K562 (cell line): Measurements from ENCODE around the gene BHLHE23. TPM values are rescaled to one million over a fixed set of nuclear protein-coding genes. Genes with fewer than 3 reads are reported as not detected.

ENCODE experiments used
- ATAC-seq: fragments of 200-7000 bp; cut with Tn5 transposase; 3 replicates; pipeline ENCODE4 v1.9.1; 2020; ENCODE audit warnings: moderate library complexity
- BruUV-seq: library from RNA; stranded (reverse); fragments of 400-500 nt; replicated peaks from 2 replicates; lab custom pipeline; 2021; lab: Mats Ljungman, UMichigan
- CTCF ChIA-PET: fragments of 300-600 bp; formaldehyde crosslinking; extraction: SDS; loops from one replicate; lab custom pipeline; 2021; ENCODE audit warnings: low intra/inter-chr PET ratio; lab: Yijun Ruan, JAX
- POLR2A ChIA-PET: fragments of 300-600, 350-650 bp; sonication (Branson Sonifier 250); formaldehyde crosslinking; extraction: SDS; loops from one replicate; lab custom pipeline; 2021; ENCODE audit warnings: antibody characterized with exemption, inconsistent platforms; lab: Yijun Ruan, JAX
- DNase-seq, 4 experiments: peaks; one replicate each; pipeline versions ENCODE4 v3.0.0 to v3.0.0-alpha.2; 2011 to 2018; ENCODE audit warnings: low spot score in 3 of 4, mixed read lengths in 3 of 4; ENCODE audit errors: extremely low read depth in 1 of 4
- FAIRE-seq: peaks from 2 replicates; lab custom pipeline; 2011; peaks lifted over from hg19 to GRCh38; lab: Jason Lieb, UNC
- H2AFZ ChIP-seq: 2 replicates; pipeline ENCODE4 v1.6.0; 2011; ENCODE audit warnings: low read depth, low read length, control low read depth, inconsistent platforms
- H3K27ac ChIP-seq: fragments of 200-600 bp; 3 replicates; pipeline ENCODE4 v1.8.0; 2011; ENCODE audit warnings: low read depth, mild to moderate bottlenecking, control low read depth, inconsistent platforms, low read length, moderate library complexity, mixed read lengths; ENCODE audit errors: extremely low read depth
- H3K27me3 ChIP-seq, 2 experiments: fragments of 300-600 bp in 1 of 2; 2 replicates in 1 of 2; 3 replicates in 1 of 2; pipeline versions ENCODE4 v1.6.0 to v1.8.0; 2011; ENCODE audit warnings: inconsistent platforms in 2 of 2, low read length in 2 of 2, mild to moderate bottlenecking in 1 of 2, mixed read lengths in 1 of 2, moderate library complexity in 1 of 2; ENCODE audit not compliant: control insufficient read depth in 2 of 2, insufficient read depth in 2 of 2
- H3K36me3 ChIP-seq: fragments of 300-600 bp; 3 replicates; pipeline ENCODE4 v1.8.0; 2011; ENCODE audit warnings: mild to moderate bottlenecking, low read length, inconsistent platforms; ENCODE audit not compliant: control insufficient read depth, insufficient read depth
- H3K4me1 ChIP-seq, 2 experiments: fragments of 200-600 bp in 1 of 2; replicated peaks in 1 of 2; 2 replicates in 1 of 2; 3 replicates in 1 of 2; pipeline versions ENCODE4 v1.5.1 to v1.8.0; 2011; ENCODE audit warnings: inconsistent platforms in 2 of 2, low read length in 2 of 2, mild to moderate bottlenecking in 1 of 2, mixed read lengths in 1 of 2, moderate library complexity in 1 of 2; ENCODE audit not compliant: control insufficient read depth in 2 of 2, insufficient read depth in 2 of 2
- H3K4me2 ChIP-seq: 2 replicates; pipeline ENCODE4 v1.6.1; 2011; ENCODE audit warnings: low read length, control low read depth, inconsistent platforms, mixed read lengths; ENCODE audit not compliant: insufficient read depth
- H3K4me3 ChIP-seq: fragments of 200-600 bp; sonication (generic), shearing (Covaris generic); 2 replicates; pipeline ENCODE4 v1.5.1; 2016; ENCODE audit warnings: control low read depth, inconsistent platforms
- H3K79me2 ChIP-seq: fragments of 200-600 bp; 3 replicates; pipeline ENCODE4 v1.8.0; 2011; ENCODE audit warnings: low read length, inconsistent platforms; ENCODE audit not compliant: control insufficient read depth, insufficient read depth
- H3K9ac ChIP-seq, 2 experiments: 2 replicates each; pipeline versions ENCODE4 v1.6.0 to v1.6.1; 2011; ENCODE audit warnings: low read depth in 2 of 2, low read length in 2 of 2, control low read depth in 1 of 2, inconsistent platforms in 1 of 2, mild to moderate bottlenecking in 1 of 2, mixed read lengths in 1 of 2; ENCODE audit not compliant: insufficient read depth in 1 of 2
- H3K9me1 ChIP-seq: one replicate; pipeline ENCODE4 v1.6.0; 2011; ENCODE audit warnings: inconsistent platforms, mild to moderate bottlenecking, low read length, moderate library complexity; ENCODE audit not compliant: control insufficient read depth, insufficient read depth
- H3K9me3 ChIP-seq: replicated peaks from 2 replicates; pipeline ENCODE4 v1.5.1; 2011; ENCODE audit warnings: low read depth, low read length, inconsistent platforms; ENCODE audit not compliant: control insufficient read depth, insufficient read depth
- H4K20me1 ChIP-seq: replicated peaks from 2 replicates; pipeline ENCODE4 v1.6.1; 2011; ENCODE audit warnings: low read length, inconsistent platforms, mixed read lengths; ENCODE audit not compliant: control insufficient read depth, insufficient read depth
- ETV1 ChIP-seq: fragments of 450-650 bp; conservative IDR thresholded peaks from 2 replicates; pipeline ENCODE4 v1.6.1; 2016; ENCODE audit warnings: missing genetic modification characterization, control low read depth, low read depth, missing compliant biosample characterization
- FOSL1 ChIP-seq: fragments of 200-800 bp; sonication (Bioruptor generic); conservative IDR thresholded peaks from 2 replicates; pipeline ENCODE4 v1.6.1; 2016; ENCODE audit warnings: missing genetic modification characterization, missing compliant biosample characterization
- FOXA1 ChIP-seq: fragments of 450-650 bp; IDR thresholded peaks from 2 replicates; pipeline ENCODE4 v1.6.1; 2016; ENCODE audit warnings: mild to moderate bottlenecking, borderline replicate concordance
- GABPA ChIP-seq: fragments of 200-800 bp; sonication (Bioruptor generic); conservative IDR thresholded peaks from 2 replicates; pipeline ENCODE4 v1.6.1; 2016; ENCODE audit warnings: low read depth, missing genetic modification characterization, missing compliant biosample characterization
- SAFB ChIP-seq: fragments of 200-400 bp; formaldehyde crosslinking; IDR thresholded peaks from 2 replicates; pipeline ENCODE4 v1.6.1; 2017; ENCODE audit warnings: low read depth, low read length, borderline replicate concordance
- ZNF282 ChIP-seq: sonication (generic); formaldehyde crosslinking; IDR thresholded peaks from 2 replicates; pipeline ENCODE4 v1.8.1; 2023; ENCODE audit warnings: missing genetic modification reagents
- WGBS: fragments of 100-300 bp; shearing (Covaris generic); methylation state at CpG from one replicate; pipeline ENCODE4 v1.1.6; 2016; ENCODE audit warnings: low coverage, mixed read lengths; ENCODE audit not compliant: insufficient coverage; ENCODE audit errors: missing lambda C conversion rate; 5-methylcytosine and 5-hydroxymethylcytosine counted together
- in situ Hi-C: fragments of 300-500 bp; cut with MboI; formaldehyde crosslinking; loops from 4 replicates; pipeline ENCODE4 v1.15.0; 2018; ENCODE audit warnings: inconsistent platforms, mixed read lengths
- intact Hi-C: fragments of 100-400 bp; cut with micrococcal nuclease; formaldehyde crosslinking; loops from 2 replicates; pipeline ENCODE4 v1.14.2; 2022
- polyA plus RNA-seq, 8 experiments: library from polyadenylated mRNA; depleted of rRNA in 4 of 8; stranded (reverse) in 5 of 8; unstranded in 3 of 8; fragments of >200 nt; fragmentation: Nextera tagmentation in 2 of 8; fragmentation: Illumina TruSeq in 1 of 8; extraction: Ambion mirVana in 2 of 8; extraction: Trizol in 1 of 8; gene quantifications; 2 replicates each; pipeline versions ENCODE4 v1.2.1 to v1.2.3, GENCODE V29; 2011 to 2014; ENCODE audit warnings: inconsistent platforms in 1 of 8, missing spikeins in 1 of 8
- total RNA-seq, 7 experiments: library from RNA; depleted of rRNA in 6 of 7; stranded (reverse); fragments of >200 nt in 6 of 7; fragmentation: Illumina TruSeq in 2 of 7; extraction: Trizol in 2 of 7; gene quantifications; 2 replicates each; pipeline versions ENCODE4 v1.2.1 to v1.2.3, GENCODE V29; 2011 to 2021; ENCODE audit warnings: low replicate concordance in 1 of 7
- TF ChIP-seq, protein P1 (sequence below): sonication (generic); formaldehyde crosslinking; IDR thresholded peaks from 2 replicates; pipeline ENCODE4 v1.8.0; 2022; ENCODE audit warnings: missing genetic modification reagents, mild to moderate bottlenecking, moderate library complexity, borderline replicate concordance
- TF ChIP-seq, protein P2 (sequence below), 3 experiments: IDR thresholded peaks in 2 of 3; conservative IDR thresholded peaks in 1 of 3; 2 replicates each; pipeline ENCODE4 v1.5.1; 2011 to 2012; ENCODE audit warnings: low read length in 3 of 3, mild to moderate bottlenecking in 3 of 3, control low read depth in 2 of 3, improper control_type of control experiment in 1 of 3, inconsistent platforms in 1 of 3, low read depth in 1 of 3, mixed read lengths in 1 of 3, moderate library complexity in 1 of 3; ENCODE audit not compliant: insufficient read depth in 2 of 3
- TF ChIP-seq, protein P3 (sequence below): IDR thresholded peaks from 2 replicates; pipeline ENCODE4 v1.6.1; 2011; ENCODE audit warnings: borderline replicate concordance, low read depth, mild to moderate bottlenecking, moderate library complexity, low read length; ENCODE audit not compliant: insufficient read depth, poor library complexity, severe bottlenecking

BHLHE23 gene
- total and polyA plus RNA-seq, 9 of the 15 experiments (the other 6 are each of a cell fraction or from before 2014, with no cell fraction given), result not detected

- 4% methylated on average over 25 of the region's 25 CpGs for WGBS
- in situ Hi-C loops, result no loop called here
- peaks cover 19% of the 10 kb centered on the region for H4K20me1 ChIP-seq
- POLR2A ChIA-PET, result interaction anchor here (0.7 kb wide), 1 partner anchor 61 kb away, joined by 3 read pairs; no protein-coding TSS in a partner anchor
- no peak for FAIRE-seq
- H3K9ac ChIP-seq, result no peak overlapping the region
- H3K79me2 ChIP-seq, result no peaks in the 10 kb centered on the region
- H3K4me2 ChIP-seq, result no peak overlapping the region
- H3K27me3 ChIP-seq, result peaks cover 62 to 87% of the 10 kb centered on the region in 2 experiments
- no peaks in the 10 kb centered on the region for H3K9me3 ChIP-seq
- TF ChIP-seq ETV1 (tag), result 0 out of 2 replicates have a peak, but pooled peaks have one; percentile 17
- TF ChIP-seq, protein P1, sequence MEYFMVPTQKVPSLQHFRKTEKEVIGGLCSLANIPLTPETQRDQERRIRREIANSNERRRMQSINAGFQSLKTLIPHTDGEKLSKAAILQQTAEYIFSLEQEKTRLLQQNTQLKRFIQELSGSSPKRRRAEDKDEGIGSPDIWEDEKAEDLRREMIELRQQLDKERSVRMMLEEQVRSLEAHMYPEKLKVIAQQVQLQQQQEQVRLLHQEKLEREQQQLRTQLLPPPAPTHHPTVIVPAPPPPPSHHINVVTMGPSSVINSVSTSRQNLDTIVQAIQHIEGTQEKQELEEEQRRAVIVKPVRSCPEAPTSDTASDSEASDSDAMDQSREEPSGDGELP, result peak; percentile 84
- TF ChIP-seq, protein P2, sequence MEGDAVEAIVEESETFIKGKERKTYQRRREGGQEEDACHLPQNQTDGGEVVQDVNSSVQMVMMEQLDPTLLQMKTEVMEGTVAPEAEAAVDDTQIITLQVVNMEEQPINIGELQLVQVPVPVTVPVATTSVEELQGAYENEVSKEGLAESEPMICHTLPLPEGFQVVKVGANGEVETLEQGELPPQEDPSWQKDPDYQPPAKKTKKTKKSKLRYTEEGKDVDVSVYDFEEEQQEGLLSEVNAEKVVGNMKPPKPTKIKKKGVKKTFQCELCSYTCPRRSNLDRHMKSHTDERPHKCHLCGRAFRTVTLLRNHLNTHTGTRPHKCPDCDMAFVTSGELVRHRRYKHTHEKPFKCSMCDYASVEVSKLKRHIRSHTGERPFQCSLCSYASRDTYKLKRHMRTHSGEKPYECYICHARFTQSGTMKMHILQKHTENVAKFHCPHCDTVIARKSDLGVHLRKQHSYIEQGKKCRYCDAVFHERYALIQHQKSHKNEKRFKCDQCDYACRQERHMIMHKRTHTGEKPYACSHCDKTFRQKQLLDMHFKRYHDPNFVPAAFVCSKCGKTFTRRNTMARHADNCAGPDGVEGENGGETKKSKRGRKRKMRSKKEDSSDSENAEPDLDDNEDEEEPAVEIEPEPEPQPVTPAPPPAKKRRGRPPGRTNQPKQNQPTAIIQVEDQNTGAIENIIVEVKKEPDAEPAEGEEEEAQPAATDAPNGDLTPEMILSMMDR (IDR thresholded peaks at IDR 0.05 in 2 of 3, conservative IDR thresholded peaks at IDR 0.05 in 1 of 3; ENCODE audit: insufficient read depth in 2 of 3, low read depth in 1 of 3, low read length in 3 of 3), result 0 out of 6 replicates have a peak, but pooled peaks of 1 of the 3 experiments have one; percentile 7
- TF ChIP-seq FOXA1, result no peak
- peak; percentile 18; the same call in 1 of the 2 replicates for TF ChIP-seq GABPA
- TF ChIP-seq SAFB, result peak; percentile 64; the same call in 1 of the 2 replicates
- TF ChIP-seq ZNF282, result no peak
- TF ChIP-seq, protein P3, sequence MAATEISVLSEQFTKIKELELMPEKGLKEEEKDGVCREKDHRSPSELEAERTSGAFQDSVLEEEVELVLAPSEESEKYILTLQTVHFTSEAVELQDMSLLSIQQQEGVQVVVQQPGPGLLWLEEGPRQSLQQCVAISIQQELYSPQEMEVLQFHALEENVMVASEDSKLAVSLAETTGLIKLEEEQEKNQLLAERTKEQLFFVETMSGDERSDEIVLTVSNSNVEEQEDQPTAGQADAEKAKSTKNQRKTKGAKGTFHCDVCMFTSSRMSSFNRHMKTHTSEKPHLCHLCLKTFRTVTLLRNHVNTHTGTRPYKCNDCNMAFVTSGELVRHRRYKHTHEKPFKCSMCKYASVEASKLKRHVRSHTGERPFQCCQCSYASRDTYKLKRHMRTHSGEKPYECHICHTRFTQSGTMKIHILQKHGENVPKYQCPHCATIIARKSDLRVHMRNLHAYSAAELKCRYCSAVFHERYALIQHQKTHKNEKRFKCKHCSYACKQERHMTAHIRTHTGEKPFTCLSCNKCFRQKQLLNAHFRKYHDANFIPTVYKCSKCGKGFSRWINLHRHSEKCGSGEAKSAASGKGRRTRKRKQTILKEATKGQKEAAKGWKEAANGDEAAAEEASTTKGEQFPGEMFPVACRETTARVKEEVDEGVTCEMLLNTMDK, result peak; percentile 15
- no peak for TF ChIP-seq FOSL1 (tag)
- TF ChIP-seq, all 486 proteins: peak for 6
- Histone ChIP-seq H3K36me3 (no peaks in the 10 kb centered on the region), H3K27ac (no peak overlapping the region), H3K4me1 (peaks cover 0 to 12% of the 10 kb centered on the region in 2 experiments; a peak in 2 of 5 replicates), H2AFZ (no peak overlapping the region), H3K4me3 (no peak overlapping the region), H3K9me1 (no peaks in the 10 kb centered on the region)
- CTCF ChIA-PET, result no interaction called here
- DNase-seq (no peak), ATAC-seq (peak; percentile 51; the same call in 2 of the 3 replicates)
- intact Hi-C loops, result no loop called here
- no TSS peak for BruUV-seq
Observed at GRCh38 chr20:62995898-62996595, 10.7 kb downstream of the BHLHE23 start.
